ENCODE measurements around the gene DLX1. TPM values are rescaled to one million over a fixed set of nuclear protein-coding genes. Genes with fewer than 3 reads are reported as not detected.

DLX1 gene
- total and polyA plus RNA-seq, 8 donors = 0.25 to 1.1 TPM; not detected in 6

DNA sequence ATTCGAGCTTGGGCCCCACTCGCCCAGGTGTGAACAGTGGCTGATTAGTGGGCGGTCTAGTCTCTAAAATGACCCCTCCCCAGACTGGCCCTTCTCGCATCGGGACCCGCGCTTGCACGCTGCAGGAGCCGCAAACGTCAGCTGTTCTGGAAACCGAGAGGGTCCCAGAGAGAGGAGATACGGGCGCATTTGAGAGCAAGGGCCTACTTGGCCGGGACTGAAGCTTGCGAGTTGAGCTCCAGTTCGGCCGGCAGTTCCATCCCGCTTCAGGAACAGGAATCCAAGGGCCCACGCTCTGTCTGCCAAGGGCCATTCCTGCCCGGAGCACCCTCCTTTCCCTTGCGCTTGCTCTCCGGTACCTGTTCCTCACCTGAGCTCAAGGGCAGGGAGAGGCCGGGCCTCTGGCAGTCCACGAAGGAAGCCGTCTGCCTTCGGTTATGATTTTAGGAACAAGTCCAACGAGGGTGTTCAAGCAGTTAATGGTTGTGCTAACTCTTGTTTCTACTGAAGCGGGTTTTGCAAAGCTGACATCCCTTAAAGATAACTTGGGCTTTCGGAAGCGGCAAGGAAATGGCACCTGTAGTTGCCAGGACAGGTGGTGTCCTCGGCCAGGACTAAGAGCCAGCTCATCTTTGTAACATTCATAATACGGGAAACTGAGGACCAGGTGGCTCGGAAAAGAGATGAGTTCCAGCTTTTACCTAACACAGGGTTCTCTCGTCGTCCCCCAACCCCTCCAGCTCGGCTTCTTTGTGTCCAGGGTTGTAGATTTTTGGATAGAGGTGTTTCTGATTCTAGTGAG is 3.9 kb upstream of the DLX1 start:
- Histone ChIP-seq H3K4me1 (peaks cover 32 to 54% (median 43%) of the 10 kb centered on the region in 4 donors), H3K4me3 (no peak overlapping the region), H3K36me3 (no peaks in the 10 kb centered on the region), H3K27ac (no peak overlapping the region), H3K9me3 (peaks cover 0 to 14% (median 6%) of the 10 kb centered on the region in 4 donors), H3K27me3 (peaks cover 55 to 88% (median 67%) of the 10 kb centered on the region in 3 donors)
- WGBS, 5 donors = 10 to 16% (median 15%) methylated on average over 20 to 36 of the region's 36 CpGs
- no peak for TF ChIP-seq POLR2AphosphoS5 (IDR thresholded peaks at IDR 0.05)
- TF ChIP-seq, protein P1, sequence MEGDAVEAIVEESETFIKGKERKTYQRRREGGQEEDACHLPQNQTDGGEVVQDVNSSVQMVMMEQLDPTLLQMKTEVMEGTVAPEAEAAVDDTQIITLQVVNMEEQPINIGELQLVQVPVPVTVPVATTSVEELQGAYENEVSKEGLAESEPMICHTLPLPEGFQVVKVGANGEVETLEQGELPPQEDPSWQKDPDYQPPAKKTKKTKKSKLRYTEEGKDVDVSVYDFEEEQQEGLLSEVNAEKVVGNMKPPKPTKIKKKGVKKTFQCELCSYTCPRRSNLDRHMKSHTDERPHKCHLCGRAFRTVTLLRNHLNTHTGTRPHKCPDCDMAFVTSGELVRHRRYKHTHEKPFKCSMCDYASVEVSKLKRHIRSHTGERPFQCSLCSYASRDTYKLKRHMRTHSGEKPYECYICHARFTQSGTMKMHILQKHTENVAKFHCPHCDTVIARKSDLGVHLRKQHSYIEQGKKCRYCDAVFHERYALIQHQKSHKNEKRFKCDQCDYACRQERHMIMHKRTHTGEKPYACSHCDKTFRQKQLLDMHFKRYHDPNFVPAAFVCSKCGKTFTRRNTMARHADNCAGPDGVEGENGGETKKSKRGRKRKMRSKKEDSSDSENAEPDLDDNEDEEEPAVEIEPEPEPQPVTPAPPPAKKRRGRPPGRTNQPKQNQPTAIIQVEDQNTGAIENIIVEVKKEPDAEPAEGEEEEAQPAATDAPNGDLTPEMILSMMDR (IDR thresholded peaks at IDR 0.05) = no peak
- no peak for TF ChIP-seq EP300 (IDR thresholded peaks at IDR 0.05)
- no peak for TF ChIP-seq POLR2A (IDR thresholded peaks at IDR 0.05)
- DNase-seq = peak in 1 of 2 donors; percentile 41
- intact Hi-C loops (cut with DNase I; ENCODE audit: low total_unique reads) = no loop called here

DNA sequence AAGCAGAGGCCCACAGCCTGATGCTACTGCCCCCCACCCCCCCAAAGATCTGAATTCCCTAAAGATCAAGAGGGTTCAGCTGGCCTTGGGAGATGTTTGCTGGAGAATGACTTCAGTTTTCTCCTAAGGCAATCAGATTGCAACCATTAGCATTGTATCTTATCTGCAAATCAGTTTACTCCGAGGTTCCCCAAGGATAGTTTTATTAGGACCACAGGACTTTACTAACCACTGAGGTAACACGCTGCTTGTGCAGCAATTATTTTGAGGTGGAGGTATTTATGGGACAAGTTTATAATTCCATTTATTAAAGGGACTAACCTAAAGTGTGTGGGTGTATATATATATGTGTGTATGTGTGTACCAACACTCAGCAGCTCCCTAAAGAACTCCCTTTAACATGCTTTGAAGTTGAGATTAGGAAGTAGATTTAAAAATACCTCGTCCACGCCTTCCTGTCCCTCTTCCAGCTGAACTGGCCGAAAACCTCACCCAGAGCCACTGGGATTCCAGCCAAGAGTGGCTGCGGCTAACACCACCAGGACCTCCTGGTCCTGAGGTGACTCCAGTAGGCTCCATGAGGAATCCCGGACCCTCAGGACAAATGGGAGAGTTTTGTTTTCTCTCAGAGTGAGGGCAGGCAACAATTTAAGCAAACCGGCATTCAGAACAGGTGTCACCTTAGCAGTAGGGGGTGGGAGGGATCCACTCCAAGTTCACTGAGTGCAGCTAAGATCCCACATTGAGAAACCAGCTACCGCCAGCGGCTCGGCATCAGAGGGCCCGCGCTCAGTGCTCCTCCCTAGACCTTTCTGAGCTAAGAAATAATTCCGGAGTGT is 3.0 kb upstream of the DLX1 start:
- WGBS, 5 donors = 9 to 16% (median 9%) methylated on average over 12 to 14 of the region's 14 CpGs
- Histone ChIP-seq H3K27me3 (peaks cover 64 to 97% (median 76%) of the 10 kb centered on the region in 3 donors), H3K27ac (no peak overlapping the region), H3K4me1 (peaks cover 36 to 63% (median 50%) of the 10 kb centered on the region in 4 donors), H3K9me3 (peaks cover 0 to 14% (median 6%) of the 10 kb centered on the region in 4 donors), H3K4me3 (no peak overlapping the region), H3K36me3 (no peaks in the 10 kb centered on the region)
- TF ChIP-seq POLR2AphosphoS5 (IDR thresholded peaks at IDR 0.05) = no peak
- TF ChIP-seq, protein P1 (IDR thresholded peaks at IDR 0.05) = no peak
- TF ChIP-seq POLR2A (IDR thresholded peaks at IDR 0.05) = no peak
- intact Hi-C loops (cut with DNase I; ENCODE audit: low total_unique reads) = no loop called here
- peak in 1 of 2 donors; percentile 28 for DNase-seq

DNA sequence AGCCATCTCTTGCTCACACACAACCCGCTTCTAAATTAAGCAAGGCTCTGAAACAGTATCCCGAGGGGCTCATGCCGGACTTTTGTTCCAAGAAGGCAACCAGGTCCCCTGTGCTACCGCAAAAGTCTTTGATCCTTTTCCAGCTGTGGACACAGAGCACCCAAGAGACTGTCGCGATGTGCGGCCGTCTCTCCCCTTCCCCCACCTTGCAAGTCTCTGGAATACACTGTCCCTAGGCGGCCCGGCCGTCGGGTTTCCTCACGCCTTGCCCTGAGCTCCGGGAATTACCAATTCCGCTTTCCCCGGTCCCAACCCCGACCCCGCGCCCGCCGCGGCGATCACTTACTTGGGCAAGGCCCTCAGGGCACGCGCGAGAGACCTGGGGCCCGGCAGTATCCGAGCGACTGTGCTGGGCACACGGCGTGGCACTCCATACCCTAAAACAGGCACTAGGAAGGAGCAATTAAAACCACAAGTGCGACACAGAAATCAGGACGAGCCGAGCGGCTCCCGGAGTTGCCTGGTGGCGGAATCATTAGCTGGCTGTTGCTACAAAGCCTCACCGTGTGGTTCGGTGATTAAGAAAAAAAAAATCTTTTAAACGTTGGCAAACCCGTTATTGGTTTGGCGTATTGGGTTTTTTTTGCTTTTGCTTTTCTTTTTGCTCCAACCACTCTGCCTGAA is 2.2 kb upstream of the DLX1 start:
- H3K9me3 ChIP-seq = peaks cover 0 to 15% (median 6%) of the 10 kb centered on the region in 4 donors
- TF ChIP-seq POLR2A (IDR thresholded peaks at IDR 0.05) (no peak), EP300 (IDR thresholded peaks at IDR 0.05) (no peak), POLR2AphosphoS5 (IDR thresholded peaks at IDR 0.05) (no peak)
- TF ChIP-seq, protein P1 (IDR thresholded peaks at IDR 0.05) = no peak
- WGBS, 5 donors = 9 to 18% (median 12%) methylated on average over 38 to 42 of the region's 42 CpGs
- peaks cover 36 to 70% (median 52%) of the 10 kb centered on the region in 4 donors for H3K4me1 ChIP-seq
- intact Hi-C loops (cut with DNase I; ENCODE audit: low total_unique reads) = no loop called here
- H3K27me3 ChIP-seq = peaks cover 71 to 100% (median 84%) of the 10 kb centered on the region in 3 donors
- no peaks in the 10 kb centered on the region for H3K36me3 ChIP-seq
- no peak overlapping the region for H3K4me3 ChIP-seq
- H3K27ac ChIP-seq = no peak overlapping the region
- peak in 1 of 2 donors; percentile 28 for DNase-seq

All from stomach (tissue), 9 donors.